ENCODE results near the gene TBC1D1. TPM values are rescaled to one million over a fixed set of nuclear protein-coding genes. Genes with fewer than 3 reads are reported as not detected.

The TBC1D1 gene
- total RNA-seq, 1 donor, result 59.9 TPM

- TF ChIP-seq CTCF (IDR thresholded peaks at IDR 0.05; ENCODE audit: insufficient read depth, low read length), result no peak
- no peak for DNase-seq (ENCODE audit: low read depth)
- H3K4me3 ChIP-seq (ENCODE audit: low read depth, low read length), result no peak overlapping the region
Observed at GRCh38 chr4:38037612-38038011, 146.7 kb downstream of the TBC1D1 start.

DNA sequence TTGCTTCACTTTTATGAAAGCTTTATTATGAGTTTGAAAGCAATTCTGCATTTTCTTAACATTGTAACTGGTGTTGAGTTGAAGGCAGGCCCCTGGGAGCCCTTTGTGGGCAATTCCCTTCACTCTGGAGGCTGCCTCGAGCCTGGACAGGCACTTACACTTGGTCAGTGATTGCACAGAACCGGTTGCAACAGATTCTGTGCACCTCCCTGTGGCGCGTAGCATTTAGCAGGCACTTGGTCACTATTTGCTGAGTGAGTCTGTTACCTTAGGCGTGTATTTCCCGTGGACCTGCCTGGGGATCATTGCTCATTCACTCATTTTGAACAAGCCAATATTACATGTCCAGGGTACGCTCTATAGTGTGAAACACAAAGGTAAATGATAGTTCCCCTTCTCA is 149.7 kb downstream of the TBC1D1 start:
- no peak overlapping the region for H3K4me3 ChIP-seq (ENCODE audit: low read depth, low read length)
- no peak for TF ChIP-seq CTCF (IDR thresholded peaks at IDR 0.05; ENCODE audit: insufficient read depth, low read length)
- DNase-seq (ENCODE audit: low read depth), result no peak

DNA sequence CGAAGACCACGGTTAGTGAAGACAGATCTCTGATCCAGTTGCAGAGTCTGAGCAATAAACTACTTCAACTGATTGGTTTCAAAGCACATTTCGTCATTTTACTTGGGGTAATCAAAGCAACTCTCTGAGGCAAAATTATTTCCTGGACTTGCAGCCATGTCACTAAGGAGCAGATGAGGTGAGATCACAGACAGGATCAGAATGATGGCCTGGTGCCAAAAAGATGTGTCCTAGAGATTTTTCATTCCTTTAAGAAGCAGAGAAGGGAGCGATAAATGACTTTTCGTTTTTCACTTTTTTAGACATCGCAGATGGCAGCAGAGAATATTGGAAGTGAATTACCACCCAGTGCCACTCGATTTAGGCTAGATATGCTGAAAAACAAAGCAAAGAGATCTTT is 153.2 kb downstream of the TBC1D1 start:
- no peak overlapping the region for H3K4me3 ChIP-seq (ENCODE audit: low read depth, low read length)
- DNase-seq (ENCODE audit: low read depth), result no peak
- TF ChIP-seq CTCF (IDR thresholded peaks at IDR 0.05; ENCODE audit: insufficient read depth, low read length), result no peak

DNA sequence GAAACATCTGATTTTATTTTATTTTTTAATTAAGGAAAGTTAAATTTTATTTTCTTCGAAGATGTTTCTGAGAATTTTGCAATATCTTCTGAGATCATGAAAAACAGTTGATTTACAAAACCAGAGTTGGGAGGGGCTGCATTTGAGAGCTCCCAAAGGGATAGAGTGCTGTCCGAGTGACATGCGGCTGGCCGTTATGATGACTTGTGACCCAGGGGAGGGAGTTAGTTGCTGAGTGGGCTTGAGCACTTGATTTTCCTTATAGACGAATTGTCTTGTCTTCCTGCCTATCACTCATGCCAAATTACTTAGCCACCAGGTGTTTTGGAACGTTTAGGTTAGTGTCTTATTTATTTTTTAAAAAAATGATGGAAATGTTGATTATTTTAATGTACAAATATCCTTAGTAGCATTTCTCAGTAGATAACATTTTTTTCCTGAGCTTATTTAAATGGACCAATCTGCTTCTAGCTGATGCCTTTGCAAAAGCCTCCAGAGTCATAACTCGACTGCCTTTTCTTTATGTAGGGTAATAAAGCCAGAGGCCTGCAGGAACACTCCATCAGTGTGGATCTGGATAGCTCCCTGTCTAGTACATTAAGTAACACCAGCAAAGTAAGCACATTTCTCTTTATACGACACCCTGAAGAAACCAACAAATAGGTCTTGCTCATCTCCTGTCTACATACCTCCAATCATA is 154.6 kb downstream of the TBC1D1 start:
- no peak for TF ChIP-seq CTCF (IDR thresholded peaks at IDR 0.05; ENCODE audit: insufficient read depth, low read length)
- DNase-seq (ENCODE audit: low read depth), result no peak
- no peak overlapping the region for H3K4me3 ChIP-seq (ENCODE audit: low read depth, low read length)

GRCh38 chr4:38046727-38047489 is 156.0 kb downstream of the TBC1D1 start:
- DNase-seq (ENCODE audit: low read depth), result peak; percentile 37
- TF ChIP-seq CTCF (IDR thresholded peaks at IDR 0.05; ENCODE audit: insufficient read depth, low read length), result no peak
- H3K4me3 ChIP-seq (ENCODE audit: low read depth, low read length), result no peak overlapping the region

DNA sequence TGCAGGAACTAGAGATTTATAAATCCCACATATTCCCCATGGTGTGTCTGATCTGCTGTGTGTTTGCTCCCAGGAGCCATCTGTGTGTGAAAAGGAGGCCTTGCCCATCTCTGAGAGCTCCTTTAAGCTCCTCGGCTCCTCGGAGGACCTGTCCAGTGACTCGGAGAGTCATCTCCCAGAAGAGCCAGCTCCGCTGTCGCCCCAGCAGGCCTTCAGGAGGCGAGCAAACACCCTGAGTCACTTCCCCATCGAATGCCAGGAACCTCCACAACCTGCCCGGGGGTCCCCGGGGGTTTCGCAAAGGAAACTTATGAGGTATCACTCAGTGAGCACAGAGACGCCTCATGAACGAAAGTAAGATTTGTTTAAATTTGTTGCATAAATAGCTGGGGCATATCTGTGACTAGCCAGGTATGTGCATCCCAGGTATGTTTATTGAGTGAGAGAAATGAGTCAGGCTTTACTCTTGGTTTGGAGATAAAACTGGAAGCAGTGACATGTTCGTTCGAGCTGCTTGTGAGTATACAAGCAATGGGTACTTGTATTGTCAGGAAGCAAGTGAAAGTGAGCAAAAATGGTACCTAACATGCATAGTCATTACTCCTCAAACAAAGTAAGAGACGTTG is 158.8 kb downstream of the TBC1D1 start:
- DNase-seq (ENCODE audit: low read depth), result no peak
- no peak overlapping the region for H3K4me3 ChIP-seq (ENCODE audit: low read depth, low read length)
- TF ChIP-seq CTCF (IDR thresholded peaks at IDR 0.05; ENCODE audit: insufficient read depth, low read length), result no peak

Measured in fibroblast of the aortic adventitia (primary cell).